ENCODE data around the gene RIT1. TPM values are rescaled to one million over a fixed set of nuclear protein-coding genes. Genes with fewer than 3 reads are reported as not detected.

Gene RIT1
- total RNA-seq, 1 donor from 2014 or later, result 49.8 TPM

DNA sequence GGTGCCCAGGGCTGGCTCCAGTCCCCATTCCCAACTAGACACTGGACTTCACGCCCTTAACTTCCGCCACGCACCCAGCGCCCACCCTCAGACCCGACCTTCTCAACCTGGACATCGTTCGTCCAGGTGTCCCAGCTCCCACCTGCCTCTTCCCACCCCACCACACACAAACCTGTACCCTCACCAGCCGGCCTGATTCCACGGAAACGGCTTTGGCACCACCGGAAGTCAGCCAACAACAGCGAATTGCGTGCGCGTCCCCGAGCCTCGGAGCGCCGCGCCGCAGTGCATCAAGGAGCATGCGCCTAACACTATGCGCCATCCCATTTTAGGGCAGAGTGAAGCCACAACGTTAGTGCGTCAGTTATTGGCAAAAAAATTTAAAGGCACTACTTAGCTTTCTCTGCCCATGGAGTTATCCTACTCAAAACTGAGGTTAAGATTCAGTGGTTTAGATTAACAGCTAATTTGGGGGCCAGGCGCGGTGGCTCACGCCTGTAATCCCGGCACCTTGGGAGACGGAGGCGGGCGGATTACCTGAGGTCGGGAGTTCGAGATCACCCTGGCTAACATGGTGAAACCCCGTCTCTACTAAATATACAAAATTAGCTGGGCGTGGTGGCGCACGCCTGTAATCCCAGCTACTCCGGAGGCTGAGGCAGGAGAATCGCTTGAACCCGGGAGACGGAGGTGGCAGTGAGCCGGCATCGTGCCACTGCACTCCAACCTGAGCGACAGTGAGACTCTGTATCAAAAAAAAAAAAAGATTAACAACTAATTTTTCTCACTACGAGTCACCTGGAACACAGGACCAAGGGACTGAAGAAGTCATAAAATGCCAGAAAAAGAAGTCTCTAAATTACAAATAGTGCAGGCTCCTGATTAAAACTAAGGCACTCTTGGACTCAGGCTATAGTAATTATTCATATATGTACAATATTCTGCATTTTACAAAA is 53.9 kb downstream of the RIT1 start, which contains the start of gene GON4L:
Gene GON4L, minus strand, starts transcription at position 240 of the 956 bp plus-strand sequence. CDS start 3,434 bp downstream, outside the sequence.
- Histone ChIP-seq H3K36me3 (ENCODE audit: control insufficient read depth, insufficient read depth, low read length) (peaks cover 4% of the 10 kb centered on the region), H3K4me3 (ENCODE audit: low read depth, low read length) (peak within 1 kb of the TSS; percentile 78), H3K27me3 (ENCODE audit: control insufficient read depth, insufficient read depth, low read length) (no peaks in the 10 kb centered on the region)
- FAIRE-seq (no peak), DNase-seq (ENCODE audit: low read depth) (peak; percentile 89)
- TF ChIP-seq CTCF (IDR thresholded peaks at IDR 0.05; ENCODE audit: insufficient read depth, low read length, severe bottlenecking), result no peak

- FAIRE-seq (no peak), DNase-seq (ENCODE audit: low read depth) (no peak)
- Histone ChIP-seq H3K36me3 (ENCODE audit: control insufficient read depth, insufficient read depth, low read length) (peaks cover 6% of the 10 kb centered on the region), H3K4me3 (ENCODE audit: low read depth, low read length) (peak overlapping the region; percentile 78), H3K27me3 (ENCODE audit: control insufficient read depth, insufficient read depth, low read length) (no peaks in the 10 kb centered on the region)
- no peak for TF ChIP-seq CTCF (IDR thresholded peaks at IDR 0.05; ENCODE audit: insufficient read depth, low read length, severe bottlenecking)
These were observed 54.7 kb downstream of the RIT1 start for GRCh38 chr1:155856257-155856974.

DNA sequence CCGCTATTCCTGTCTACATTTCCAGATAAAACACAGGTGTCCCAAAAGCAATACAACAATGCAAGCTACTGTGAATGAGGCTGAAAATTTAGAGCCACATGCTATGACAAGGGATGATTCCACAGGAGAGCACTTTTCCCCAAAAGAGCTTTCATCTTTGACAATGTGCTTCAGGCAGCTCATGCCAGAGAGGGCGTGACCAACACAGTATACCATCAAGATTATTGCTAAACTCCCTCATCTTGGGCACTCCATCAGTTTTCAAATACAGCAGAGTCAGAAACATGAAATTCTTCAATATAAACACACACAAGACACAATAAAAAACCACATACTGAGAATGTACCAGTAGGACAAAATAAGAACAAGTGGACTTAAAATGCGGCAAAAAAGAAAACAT is 60.8 kb downstream of the RIT1 start:
- no peak for TF ChIP-seq CTCF (IDR thresholded peaks at IDR 0.05; ENCODE audit: insufficient read depth, low read length, severe bottlenecking)
- H3K4me3 ChIP-seq (ENCODE audit: low read depth, low read length), result no peak overlapping the region
- DNase-seq (ENCODE audit: low read depth) (no peak), FAIRE-seq (no peak)
- H3K36me3 ChIP-seq (ENCODE audit: control insufficient read depth, insufficient read depth, low read length), result peaks cover 9% of the 10 kb centered on the region
- H3K27me3 ChIP-seq (ENCODE audit: control insufficient read depth, insufficient read depth, low read length), result no peaks in the 10 kb centered on the region

- no peak for TF ChIP-seq CTCF (IDR thresholded peaks at IDR 0.05; ENCODE audit: insufficient read depth, low read length, severe bottlenecking)
- H3K36me3 ChIP-seq (ENCODE audit: control insufficient read depth, insufficient read depth, low read length), result peaks cover 12% of the 10 kb centered on the region
- no peak overlapping the region for H3K4me3 ChIP-seq (ENCODE audit: low read depth, low read length)
- FAIRE-seq (no peak), DNase-seq (ENCODE audit: low read depth) (no peak)
- no peaks in the 10 kb centered on the region for H3K27me3 ChIP-seq (ENCODE audit: control insufficient read depth, insufficient read depth, low read length)
These were observed 63.2 kb downstream of the RIT1 start for GRCh38 chr1:155847823-155848529.

Other genes with a start within 250 kb of the RIT1 start
- gene YY1AP1, start 222.6 kb downstream of the RIT1 start, total RNA-seq, result 24.0 and 36.6 TPM in 2 replicates
- 53.6 and 71.1 TPM in 2 replicates for gene DAP3, start 222.3 kb downstream of the RIT1 start, total RNA-seq
- 20.1 and 20.5 TPM in 2 replicates for gene GON4L, start 54.1 kb downstream of the RIT1 start, total RNA-seq
- 0.26 and 0.77 TPM in 2 replicates for gene SYT11, start 51.8 kb downstream of the RIT1 start, total RNA-seq
- 20.3 and 30.3 TPM in 2 replicates for gene KHDC4, start 23.1 kb upstream of the RIT1 start, total RNA-seq
- gene RXFP4, start 30.3 kb upstream of the RIT1 start, total RNA-seq, result not detected in 2 replicates
- gene ARHGEF2, start 67.2 kb upstream of the RIT1 start, total RNA-seq, result 57.1 and 79.2 TPM in 2 replicates
- 225 and 564 TPM in 2 replicates for gene SSR2, start 109.6 kb upstream of the RIT1 start, total RNA-seq
- gene UBQLN4, start 142.4 kb upstream of the RIT1 start, total RNA-seq, result 13.7 and 17.4 TPM in 2 replicates
- gene LAMTOR2, start 143.4 kb upstream of the RIT1 start, total RNA-seq, result 46.6 and 74.6 TPM in 2 replicates
- 30.3 and 83.7 TPM in 2 replicates for gene RAB25, start 149.8 kb upstream of the RIT1 start, total RNA-seq
- gene MEX3A, start 171.1 kb upstream of the RIT1 start, total RNA-seq, result 0.13 and 0.53 TPM in 2 replicates
- 561 and 638 TPM in 2 replicates for gene LMNA, start 203.4 kb upstream of the RIT1 start, total RNA-seq
- 1.8 and 16.9 TPM in 2 replicates for gene SEMA4A, start 242.2 kb upstream of the RIT1 start, total RNA-seq

All from bronchial epithelial cell (primary cell).